ENCODE results near the gene SEL1L. TPM values are rescaled to one million over a fixed set of nuclear protein-coding genes. Genes with fewer than 3 reads are reported as not detected.

SEL1L gene
- total and polyA plus RNA-seq, 2 of the 13 experiments (the other 11 are each of a cell fraction or from before 2014, with no cell fraction given) = 15.3 to 61.0 TPM

DNA sequence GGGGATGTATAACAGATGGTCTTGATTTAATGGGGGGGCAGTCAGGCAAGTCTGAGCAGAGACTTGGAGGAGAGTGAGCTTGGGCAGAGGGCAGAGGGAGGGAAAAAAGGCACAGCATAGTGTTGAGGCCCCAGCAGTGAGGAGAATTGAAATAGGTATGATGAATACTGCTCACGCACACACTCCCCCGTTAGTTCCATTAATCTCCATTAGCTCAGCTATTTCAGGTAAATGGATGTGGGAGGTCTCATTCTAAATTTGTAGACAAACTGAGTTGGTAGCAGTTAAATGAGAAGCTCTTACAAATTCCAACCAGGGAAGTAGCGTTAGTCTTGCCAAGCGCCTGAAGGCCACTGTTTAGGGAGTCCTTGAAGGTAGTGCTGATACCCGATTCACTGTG lies 66.8 kb downstream of the SEL1L start:
- Histone ChIP-seq H3K27ac (ENCODE audit: extremely low read length, insufficient read depth, low read length) (no peak overlapping the region), H3K79me2 (ENCODE audit: insufficient read depth, low read length) (no peaks in the 10 kb centered on the region), H3K9ac (ENCODE audit: insufficient read depth, low read depth, low read length) (no peak overlapping the region), H3K27me3 (ENCODE audit: control insufficient read depth in 1 of 2, insufficient read depth in 2 of 2, low read length in 2 of 2) (no peaks in the 10 kb centered on the region), H3K4me1 (ENCODE audit: insufficient read depth, low read length) (peaks cover 10% of the 10 kb centered on the region), H3K36me3 (replicated peaks in 1 of 2; ENCODE audit: control insufficient read depth in 1 of 2, insufficient read depth in 2 of 2, low read length in 2 of 2) (no peaks in the 10 kb centered on the region), H4K20me1 (ENCODE audit: insufficient read depth, low read length) (no peaks in the 10 kb centered on the region), H2AFZ (ENCODE audit: low read length) (no peak overlapping the region), H3K4me2 (ENCODE audit: low read depth, low read length) (no peak overlapping the region), H3K4me3 (replicated peaks in 1 of 3; ENCODE audit: insufficient read depth in 1 of 3, low read depth in 2 of 3, low read length in 3 of 3) (no peak overlapping the region), H3K9me3 (ENCODE audit: low read length) (no peaks in the 10 kb centered on the region)
- FAIRE-seq (no peak), ATAC-seq (no peak), DNase-seq (ENCODE audit: low spot score) (no peak)
- ChIA-PET CTCF (ENCODE audit: low intra/inter-chr PET ratio, low total read pairs) (no interaction called here), POLR2A (no interaction called here)
- in situ Hi-C loops (cut with HindIII; ENCODE audit: extremely low pct_ligation_motif_present, low pct_unique_long_range_greater_than_20kb) (loop anchor here (10.0 kb wide), 1 partner anchor 472 kb away; no protein-coding TSS in a partner anchor), intact Hi-C loops (cut with micrococcal nuclease; ENCODE audit: unreplicated experiment) (no loop called here)
- 49% methylated on average over 5 of the region's 5 CpGs for WGBS (ENCODE audit: low lambda C conversion rate)
- TF ChIP-seq, protein P1, sequence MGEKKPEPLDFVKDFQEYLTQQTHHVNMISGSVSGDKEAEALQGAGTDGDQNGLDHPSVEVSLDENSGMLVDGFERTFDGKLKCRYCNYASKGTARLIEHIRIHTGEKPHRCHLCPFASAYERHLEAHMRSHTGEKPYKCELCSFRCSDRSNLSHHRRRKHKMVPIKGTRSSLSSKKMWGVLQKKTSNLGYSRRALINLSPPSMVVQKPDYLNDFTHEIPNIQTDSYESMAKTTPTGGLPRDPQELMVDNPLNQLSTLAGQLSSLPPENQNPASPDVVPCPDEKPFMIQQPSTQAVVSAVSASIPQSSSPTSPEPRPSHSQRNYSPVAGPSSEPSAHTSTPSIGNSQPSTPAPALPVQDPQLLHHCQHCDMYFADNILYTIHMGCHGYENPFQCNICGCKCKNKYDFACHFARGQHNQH (CRISPR knock-in tag; IDR thresholded peaks at IDR 0.05) = no peak
- TF ChIP-seq MIER2 (CRISPR knock-in tag; IDR thresholded peaks at IDR 0.05) (no peak), NCOA1 (CRISPR knock-in tag; IDR thresholded peaks at IDR 0.05) (no peak), PCBP2 (optimal IDR thresholded peaks at IDR 0.05; ENCODE audit: low read depth, low read length, poor library complexity, severe bottlenecking) (no peak), SIN3A (IDR thresholded peaks at IDR 0.05; ENCODE audit: borderline replicate concordance, low read depth, low read length) (no peak), ZNF577 (CRISPR knock-in tag; IDR thresholded peaks at IDR 0.05; ENCODE audit: borderline replicate concordance, low read depth) (no peak), ZFP90 (CRISPR knock-in tag; IDR thresholded peaks at IDR 0.05; ENCODE audit: borderline replicate concordance) (no peak)
- TF ChIP-seq, protein P2, sequence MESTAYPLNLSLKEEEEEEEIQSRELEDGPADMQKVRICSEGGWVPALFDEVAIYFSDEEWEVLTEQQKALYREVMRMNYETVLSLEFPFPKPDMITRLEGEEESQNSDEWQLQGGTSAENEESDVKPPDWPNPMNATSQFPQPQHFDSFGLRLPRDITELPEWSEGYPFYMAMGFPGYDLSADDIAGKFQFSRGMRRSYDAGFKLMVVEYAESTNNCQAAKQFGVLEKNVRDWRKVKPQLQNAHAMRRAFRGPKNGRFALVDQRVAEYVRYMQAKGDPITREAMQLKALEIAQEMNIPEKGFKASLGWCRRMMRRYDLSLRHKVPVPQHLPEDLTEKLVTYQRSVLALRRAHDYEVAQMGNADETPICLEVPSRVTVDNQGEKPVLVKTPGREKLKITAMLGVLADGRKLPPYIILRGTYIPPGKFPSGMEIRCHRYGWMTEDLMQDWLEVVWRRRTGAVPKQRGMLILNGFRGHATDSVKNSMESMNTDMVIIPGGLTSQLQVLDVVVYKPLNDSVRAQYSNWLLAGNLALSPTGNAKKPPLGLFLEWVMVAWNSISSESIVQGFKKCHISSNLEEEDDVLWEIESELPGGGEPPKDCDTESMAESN (CRISPR knock-in tag; conservative IDR thresholded peaks at IDR 0.05) = no peak
- TF ChIP-seq, protein P3, sequence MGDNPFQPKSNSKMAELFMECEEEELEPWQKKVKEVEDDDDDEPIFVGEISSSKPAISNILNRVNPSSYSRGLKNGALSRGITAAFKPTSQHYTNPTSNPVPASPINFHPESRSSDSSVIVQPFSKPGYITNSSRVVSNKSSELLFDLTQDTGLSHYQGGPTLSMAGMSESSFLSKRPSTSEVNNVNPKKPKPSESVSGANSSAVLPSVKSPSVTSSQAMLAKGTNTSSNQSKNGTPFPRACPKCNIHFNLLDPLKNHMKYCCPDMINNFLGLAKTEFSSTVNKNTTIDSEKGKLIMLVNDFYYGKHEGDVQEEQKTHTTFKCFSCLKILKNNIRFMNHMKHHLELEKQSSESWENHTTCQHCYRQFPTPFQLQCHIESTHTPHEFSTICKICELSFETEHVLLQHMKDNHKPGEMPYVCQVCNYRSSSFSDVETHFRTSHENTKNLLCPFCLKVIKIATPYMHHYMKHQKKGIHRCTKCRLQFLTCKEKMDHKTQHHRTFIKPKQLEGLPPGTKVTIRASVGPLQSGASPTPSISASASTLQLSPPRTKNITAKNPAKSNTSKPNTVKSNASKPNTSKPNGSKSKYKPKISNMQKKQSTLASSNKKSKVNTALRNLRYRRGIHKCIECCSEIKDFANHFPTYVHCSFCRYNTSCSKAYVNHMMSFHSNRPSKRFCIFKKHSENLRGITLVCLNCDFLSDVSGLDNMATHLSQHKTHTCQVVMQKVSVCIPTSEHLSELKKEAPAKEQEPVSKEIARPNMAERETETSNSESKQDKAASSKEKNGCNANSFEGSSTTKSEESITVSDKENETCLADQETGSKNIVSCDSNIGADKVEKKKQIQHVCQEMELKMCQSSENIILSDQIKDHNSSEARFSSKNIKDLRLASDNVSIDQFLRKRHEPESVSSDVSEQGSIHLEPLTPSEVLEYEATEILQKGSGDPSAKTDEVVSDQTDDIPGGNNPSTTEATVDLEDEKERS (CRISPR knock-in tag; IDR thresholded peaks at IDR 0.05) = no peak
- TF ChIP-seq, protein P4, sequence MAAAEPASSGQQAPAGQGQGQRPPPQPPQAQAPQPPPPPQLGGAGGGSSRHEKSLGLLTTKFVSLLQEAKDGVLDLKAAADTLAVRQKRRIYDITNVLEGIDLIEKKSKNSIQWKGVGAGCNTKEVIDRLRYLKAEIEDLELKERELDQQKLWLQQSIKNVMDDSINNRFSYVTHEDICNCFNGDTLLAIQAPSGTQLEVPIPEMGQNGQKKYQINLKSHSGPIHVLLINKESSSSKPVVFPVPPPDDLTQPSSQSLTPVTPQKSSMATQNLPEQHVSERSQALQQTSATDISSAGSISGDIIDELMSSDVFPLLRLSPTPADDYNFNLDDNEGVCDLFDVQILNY (CRISPR knock-in tag; conservative IDR thresholded peaks at IDR 0.05) = no peak
- no TSS peak for BruUV-seq (replicated peaks)
